WTC11 (cell line): ENCODE results near the gene NTN4. TPM values are rescaled to one million over a fixed set of nuclear protein-coding genes. Genes with fewer than 3 reads are reported as not detected.
A peak's percentile ranks its signal among the peaks of the same experiment; 100 is the strongest.

Experiments
- ATAC-seq: fragments of 200-7000 bp; cut with Tn5 transposase; 2 replicates; pipeline ENCODE4 v1.10.0; 2021; ENCODE audit warnings: mild to moderate bottlenecking, moderate library complexity
- CTCF ChIA-PET: fragments of 300-600 bp; sonication (Branson Sonifier 250); formaldehyde crosslinking; loops from one replicate; lab custom pipeline; 2021; ENCODE audit warnings: antibody characterized with exemption; lab: Charles Lee
- POLR2A ChIA-PET: fragments of 350-600 bp; sonication (Branson Sonifier 250); formaldehyde crosslinking; loops from one replicate; lab custom pipeline; 2021; ENCODE audit warnings: antibody characterized with exemption; lab: Charles Lee
- DNase-seq: peaks from one replicate; pipeline ENCODE4 v3.0.0; 2021; ENCODE audit warnings: low spot score
- H3K27ac Mint-ChIP-seq: 2 replicates; pipeline ENCODE4 v1.8.0; 2021; ENCODE audit warnings: mixed read lengths
- H3K27me3 Mint-ChIP-seq: 2 replicates; pipeline ENCODE4 v1.8.0; 2021; ENCODE audit warnings: low read depth, mild to moderate bottlenecking, moderate library complexity, mixed read lengths
- H3K36me3 Mint-ChIP-seq: 2 replicates; pipeline ENCODE4 v1.8.0; 2021; ENCODE audit warnings: mixed read lengths
- H3K4me1 Mint-ChIP-seq: 2 replicates; pipeline ENCODE4 v1.8.0; 2022; ENCODE audit warnings: mixed read lengths
- H3K4me3 Mint-ChIP-seq: 2 replicates; pipeline ENCODE4 v1.8.0; 2021; ENCODE audit warnings: mild to moderate bottlenecking, moderate library complexity, mixed read lengths
- H3K9me3 Mint-ChIP-seq: 2 replicates; pipeline ENCODE4 v1.8.0; 2021; ENCODE audit warnings: mixed read lengths
- CREM ChIP-seq: sonication (generic); formaldehyde crosslinking; IDR thresholded peaks from 2 replicates; pipeline ENCODE4 v1.8.1; 2022; ENCODE audit warnings: mild to moderate bottlenecking, missing genetic modification reagents, moderate library complexity
- ESRRA ChIP-seq: sonication (generic); formaldehyde crosslinking; IDR thresholded peaks from 2 replicates; pipeline ENCODE4 v1.8.1; 2022; ENCODE audit warnings: mild to moderate bottlenecking, missing genetic modification reagents, borderline replicate concordance
- FOXP1 ChIP-seq: sonication (generic); formaldehyde crosslinking; IDR thresholded peaks from 2 replicates; pipeline ENCODE4 v1.8.0; 2022; ENCODE audit warnings: missing genetic modification reagents, mild to moderate bottlenecking, moderate library complexity, borderline replicate concordance
- IRF2 ChIP-seq: sonication (generic); formaldehyde crosslinking; IDR thresholded peaks from 2 replicates; pipeline ENCODE4 v1.8.0; 2022; ENCODE audit warnings: low read depth, missing genetic modification reagents, borderline replicate concordance
- JUN ChIP-seq: sonication (generic); formaldehyde crosslinking; IDR thresholded peaks from 2 replicates; pipeline ENCODE4 v1.8.0; 2023; ENCODE audit warnings: mild to moderate bottlenecking, missing genetic modification reagents
- NFE2L1 ChIP-seq: sonication (generic); formaldehyde crosslinking; IDR thresholded peaks from 2 replicates; pipeline ENCODE4 v1.8.1; 2023; ENCODE audit warnings: missing genetic modification reagents
- NFYB ChIP-seq: sonication (generic); formaldehyde crosslinking; conservative IDR thresholded peaks from 2 replicates; pipeline ENCODE4 v1.8.0; 2022; ENCODE audit warnings: low read depth, missing genetic modification reagents
- NR3C1 ChIP-seq: sonication (generic); formaldehyde crosslinking; conservative IDR thresholded peaks from 2 replicates; pipeline ENCODE4 v1.8.1; 2023; ENCODE audit warnings: low read depth, mild to moderate bottlenecking, missing genetic modification reagents
- TCF7 ChIP-seq: sonication (generic); formaldehyde crosslinking; IDR thresholded peaks from 2 replicates; pipeline ENCODE4 v1.8.0; 2022; ENCODE audit warnings: mild to moderate bottlenecking, low read depth, missing genetic modification reagents, moderate library complexity
- USF1 ChIP-seq: sonication (generic); formaldehyde crosslinking; IDR thresholded peaks from 2 replicates; pipeline ENCODE4 v1.8.0; 2022; ENCODE audit warnings: mild to moderate bottlenecking, missing genetic modification reagents
- USF2 ChIP-seq: sonication (generic); formaldehyde crosslinking; IDR thresholded peaks from 2 replicates; pipeline ENCODE4 v1.8.1; 2023; ENCODE audit warnings: mild to moderate bottlenecking, missing genetic modification reagents, moderate library complexity
- ZNF219 ChIP-seq: sonication (generic); formaldehyde crosslinking; IDR thresholded peaks from 2 replicates; pipeline ENCODE4 v1.8.0; 2023; ENCODE audit warnings: missing genetic modification reagents, mild to moderate bottlenecking, borderline replicate concordance
- ZNF263 ChIP-seq: sonication (generic); formaldehyde crosslinking; IDR thresholded peaks from 2 replicates; pipeline ENCODE4 v1.8.1; 2022; ENCODE audit warnings: low read depth, mild to moderate bottlenecking, moderate library complexity, missing genetic modification reagents
- ZNF396 ChIP-seq: fragments of 250-450 bp; sonication (Bioruptor Pico); IDR thresholded peaks from 2 replicates; pipeline ENCODE4 v1.8.0; 2021; ENCODE audit warnings: mild to moderate bottlenecking, moderate library complexity, borderline replicate concordance
- total RNA-seq: library from RNA; stranded (reverse); gene quantifications from 3 replicates; pipeline ENCODE4 v1.2.3, GENCODE V29; 2021
- TF ChIP-seq, protein P1 (sequence below): fragments of 250-450 bp; sonication (Bioruptor Pico); IDR thresholded peaks from 2 replicates; pipeline ENCODE4 v1.9.0; 2021; ENCODE audit warnings: mild to moderate bottlenecking
- TF ChIP-seq, protein P2 (sequence below): sonication (generic); formaldehyde crosslinking; conservative IDR thresholded peaks from 2 replicates; pipeline ENCODE4 v1.8.1; 2023; ENCODE audit warnings: mild to moderate bottlenecking, low read depth, missing genetic modification reagents, moderate library complexity
- TF ChIP-seq, protein P3 (sequence below): sonication (generic); formaldehyde crosslinking; IDR thresholded peaks from 2 replicates; pipeline ENCODE4 v1.8.1; 2022; ENCODE audit warnings: low read depth, missing genetic modification reagents, borderline replicate concordance
- TF ChIP-seq, protein P4 (sequence below): fragments of 250-450 bp; sonication (Bioruptor Pico); IDR thresholded peaks from 2 replicates; pipeline ENCODE4 v1.9.0; 2021; ENCODE audit warnings: mild to moderate bottlenecking

The NTN4 gene
- total RNA-seq, 1 experiment from 2014 or later = 2.7 TPM

DNA sequence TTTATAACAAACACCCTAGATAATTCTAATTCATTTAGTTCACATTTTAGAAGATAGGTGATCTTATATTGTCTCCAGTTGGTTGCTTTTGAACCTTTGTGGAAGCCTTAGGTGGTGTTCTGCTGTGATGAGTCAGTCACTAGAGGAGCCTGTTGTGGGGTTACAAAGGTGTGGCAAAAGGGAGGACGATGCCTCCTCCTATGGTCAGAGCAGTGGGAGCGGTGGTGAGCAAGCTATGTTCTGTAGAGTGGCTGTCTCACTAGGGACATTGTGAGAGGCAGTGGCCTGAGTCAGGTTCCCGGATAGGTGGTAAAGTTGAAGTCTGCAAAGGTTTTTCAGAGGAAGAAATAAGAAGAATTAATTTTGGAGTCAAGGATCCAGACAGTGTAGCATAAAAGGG is 167.7 kb downstream of the NTN4 start:
- DNase-seq (no peak), ATAC-seq (no peak)
- Mint-ChIP-seq H3K9me3 (no peaks in the 10 kb centered on the region), H3K27ac (peak overlapping the region; percentile 40; the same call in 1 of the 2 replicates), H3K27me3 (no peaks in the 10 kb centered on the region), H3K4me3 (no peak overlapping the region), H3K36me3 (no peaks in the 10 kb centered on the region), H3K4me1 (peaks cover 26% of the 10 kb centered on the region)
- ChIA-PET CTCF (interaction anchor here (0.5 to 1.4 kb wide), 5 partner anchors 12 to 94 kb away, joined by 3 to 5 read pairs (median 5); no protein-coding TSS in a partner anchor), POLR2A (interaction anchor here (1.1 kb wide), 1 partner anchor 8 kb away, joined by 3 read pairs; no protein-coding TSS in a partner anchor)
- TF ChIP-seq USF2 (CRISPR knock-in tag) (no peak), ESRRA (CRISPR knock-in tag) (no peak), NR3C1 (CRISPR knock-in tag) (no peak), JUN (CRISPR knock-in tag) (no peak), ZNF219 (CRISPR knock-in tag) (no peak), NFYB (CRISPR knock-in tag) (no peak), ZNF396 (CRISPR knock-in tag) (no peak), USF1 (CRISPR knock-in tag) (no peak), NFE2L1 (no peak), IRF2 (no peak), ZNF263 (no peak), CREM (CRISPR knock-in tag) (no peak), TCF7 (CRISPR knock-in tag) (no peak), FOXP1 (CRISPR knock-in tag) (no peak)
- TF ChIP-seq, protein P1, sequence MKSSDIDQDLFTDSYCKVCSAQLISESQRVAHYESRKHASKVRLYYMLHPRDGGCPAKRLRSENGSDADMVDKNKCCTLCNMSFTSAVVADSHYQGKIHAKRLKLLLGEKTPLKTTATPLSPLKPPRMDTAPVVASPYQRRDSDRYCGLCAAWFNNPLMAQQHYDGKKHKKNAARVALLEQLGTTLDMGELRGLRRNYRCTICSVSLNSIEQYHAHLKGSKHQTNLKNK (CRISPR knock-in tag) = no peak
- TF ChIP-seq, protein P2, sequence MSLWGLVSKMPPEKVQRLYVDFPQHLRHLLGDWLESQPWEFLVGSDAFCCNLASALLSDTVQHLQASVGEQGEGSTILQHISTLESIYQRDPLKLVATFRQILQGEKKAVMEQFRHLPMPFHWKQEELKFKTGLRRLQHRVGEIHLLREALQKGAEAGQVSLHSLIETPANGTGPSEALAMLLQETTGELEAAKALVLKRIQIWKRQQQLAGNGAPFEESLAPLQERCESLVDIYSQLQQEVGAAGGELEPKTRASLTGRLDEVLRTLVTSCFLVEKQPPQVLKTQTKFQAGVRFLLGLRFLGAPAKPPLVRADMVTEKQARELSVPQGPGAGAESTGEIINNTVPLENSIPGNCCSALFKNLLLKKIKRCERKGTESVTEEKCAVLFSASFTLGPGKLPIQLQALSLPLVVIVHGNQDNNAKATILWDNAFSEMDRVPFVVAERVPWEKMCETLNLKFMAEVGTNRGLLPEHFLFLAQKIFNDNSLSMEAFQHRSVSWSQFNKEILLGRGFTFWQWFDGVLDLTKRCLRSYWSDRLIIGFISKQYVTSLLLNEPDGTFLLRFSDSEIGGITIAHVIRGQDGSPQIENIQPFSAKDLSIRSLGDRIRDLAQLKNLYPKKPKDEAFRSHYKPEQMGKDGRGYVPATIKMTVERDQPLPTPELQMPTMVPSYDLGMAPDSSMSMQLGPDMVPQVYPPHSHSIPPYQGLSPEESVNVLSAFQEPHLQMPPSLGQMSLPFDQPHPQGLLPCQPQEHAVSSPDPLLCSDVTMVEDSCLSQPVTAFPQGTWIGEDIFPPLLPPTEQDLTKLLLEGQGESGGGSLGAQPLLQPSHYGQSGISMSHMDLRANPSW (CRISPR knock-in tag) = no peak
- TF ChIP-seq, protein P3, sequence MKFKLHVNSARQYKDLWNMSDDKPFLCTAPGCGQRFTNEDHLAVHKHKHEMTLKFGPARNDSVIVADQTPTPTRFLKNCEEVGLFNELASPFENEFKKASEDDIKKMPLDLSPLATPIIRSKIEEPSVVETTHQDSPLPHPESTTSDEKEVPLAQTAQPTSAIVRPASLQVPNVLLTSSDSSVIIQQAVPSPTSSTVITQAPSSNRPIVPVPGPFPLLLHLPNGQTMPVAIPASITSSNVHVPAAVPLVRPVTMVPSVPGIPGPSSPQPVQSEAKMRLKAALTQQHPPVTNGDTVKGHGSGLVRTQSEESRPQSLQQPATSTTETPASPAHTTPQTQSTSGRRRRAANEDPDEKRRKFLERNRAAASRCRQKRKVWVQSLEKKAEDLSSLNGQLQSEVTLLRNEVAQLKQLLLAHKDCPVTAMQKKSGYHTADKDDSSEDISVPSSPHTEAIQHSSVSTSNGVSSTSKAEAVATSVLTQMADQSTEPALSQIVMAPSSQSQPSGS (CRISPR knock-in tag) = no peak
- TF ChIP-seq, protein P4, sequence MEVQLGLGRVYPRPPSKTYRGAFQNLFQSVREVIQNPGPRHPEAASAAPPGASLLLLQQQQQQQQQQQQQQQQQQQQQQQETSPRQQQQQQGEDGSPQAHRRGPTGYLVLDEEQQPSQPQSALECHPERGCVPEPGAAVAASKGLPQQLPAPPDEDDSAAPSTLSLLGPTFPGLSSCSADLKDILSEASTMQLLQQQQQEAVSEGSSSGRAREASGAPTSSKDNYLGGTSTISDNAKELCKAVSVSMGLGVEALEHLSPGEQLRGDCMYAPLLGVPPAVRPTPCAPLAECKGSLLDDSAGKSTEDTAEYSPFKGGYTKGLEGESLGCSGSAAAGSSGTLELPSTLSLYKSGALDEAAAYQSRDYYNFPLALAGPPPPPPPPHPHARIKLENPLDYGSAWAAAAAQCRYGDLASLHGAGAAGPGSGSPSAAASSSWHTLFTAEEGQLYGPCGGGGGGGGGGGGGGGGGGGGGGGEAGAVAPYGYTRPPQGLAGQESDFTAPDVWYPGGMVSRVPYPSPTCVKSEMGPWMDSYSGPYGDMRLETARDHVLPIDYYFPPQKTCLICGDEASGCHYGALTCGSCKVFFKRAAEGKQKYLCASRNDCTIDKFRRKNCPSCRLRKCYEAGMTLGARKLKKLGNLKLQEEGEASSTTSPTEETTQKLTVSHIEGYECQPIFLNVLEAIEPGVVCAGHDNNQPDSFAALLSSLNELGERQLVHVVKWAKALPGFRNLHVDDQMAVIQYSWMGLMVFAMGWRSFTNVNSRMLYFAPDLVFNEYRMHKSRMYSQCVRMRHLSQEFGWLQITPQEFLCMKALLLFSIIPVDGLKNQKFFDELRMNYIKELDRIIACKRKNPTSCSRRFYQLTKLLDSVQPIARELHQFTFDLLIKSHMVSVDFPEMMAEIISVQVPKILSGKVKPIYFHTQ = no peak
